Measurements from ENCODE around the gene UFM1. TPM values are rescaled to one million over a fixed set of nuclear protein-coding genes. Genes with fewer than 3 reads are reported as not detected.
"Not testable (repeated sequence)": the region's sequence is repeated elsewhere in the genome, so short reads cannot be mapped to it uniquely, and the experiment has no call there.

The UFM1 gene
- total RNA-seq, 4 donors from 2014 or later = 55.7 to 66.1 (median 60.9) TPM

DNA sequence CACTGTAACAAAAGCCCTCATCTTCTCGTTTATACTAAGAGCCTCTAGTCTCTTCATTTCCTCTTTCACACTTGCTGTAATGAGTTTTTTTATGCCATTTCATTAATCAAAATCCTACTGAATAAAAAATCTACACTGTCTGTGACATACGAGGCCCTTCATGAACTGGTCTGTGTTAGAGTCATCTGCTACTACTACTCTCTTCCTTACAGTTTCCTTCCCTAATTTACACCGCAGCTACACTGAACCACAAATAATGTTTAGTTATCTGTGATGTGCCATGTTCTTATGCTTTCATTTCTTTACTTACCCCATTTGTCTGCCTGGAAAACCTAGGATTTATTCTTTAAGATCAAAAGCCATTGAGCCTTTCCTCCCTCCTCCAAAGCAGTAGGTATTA is 16.0 kb downstream of the UFM1 start:
- DNase-seq (ENCODE audit: low spot score) = no peak
- ATAC-seq (ENCODE audit: low FRiP score) = no peak
- TF ChIP-seq, protein P1, sequence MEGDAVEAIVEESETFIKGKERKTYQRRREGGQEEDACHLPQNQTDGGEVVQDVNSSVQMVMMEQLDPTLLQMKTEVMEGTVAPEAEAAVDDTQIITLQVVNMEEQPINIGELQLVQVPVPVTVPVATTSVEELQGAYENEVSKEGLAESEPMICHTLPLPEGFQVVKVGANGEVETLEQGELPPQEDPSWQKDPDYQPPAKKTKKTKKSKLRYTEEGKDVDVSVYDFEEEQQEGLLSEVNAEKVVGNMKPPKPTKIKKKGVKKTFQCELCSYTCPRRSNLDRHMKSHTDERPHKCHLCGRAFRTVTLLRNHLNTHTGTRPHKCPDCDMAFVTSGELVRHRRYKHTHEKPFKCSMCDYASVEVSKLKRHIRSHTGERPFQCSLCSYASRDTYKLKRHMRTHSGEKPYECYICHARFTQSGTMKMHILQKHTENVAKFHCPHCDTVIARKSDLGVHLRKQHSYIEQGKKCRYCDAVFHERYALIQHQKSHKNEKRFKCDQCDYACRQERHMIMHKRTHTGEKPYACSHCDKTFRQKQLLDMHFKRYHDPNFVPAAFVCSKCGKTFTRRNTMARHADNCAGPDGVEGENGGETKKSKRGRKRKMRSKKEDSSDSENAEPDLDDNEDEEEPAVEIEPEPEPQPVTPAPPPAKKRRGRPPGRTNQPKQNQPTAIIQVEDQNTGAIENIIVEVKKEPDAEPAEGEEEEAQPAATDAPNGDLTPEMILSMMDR (IDR thresholded peaks at IDR 0.05) = no peak

DNA sequence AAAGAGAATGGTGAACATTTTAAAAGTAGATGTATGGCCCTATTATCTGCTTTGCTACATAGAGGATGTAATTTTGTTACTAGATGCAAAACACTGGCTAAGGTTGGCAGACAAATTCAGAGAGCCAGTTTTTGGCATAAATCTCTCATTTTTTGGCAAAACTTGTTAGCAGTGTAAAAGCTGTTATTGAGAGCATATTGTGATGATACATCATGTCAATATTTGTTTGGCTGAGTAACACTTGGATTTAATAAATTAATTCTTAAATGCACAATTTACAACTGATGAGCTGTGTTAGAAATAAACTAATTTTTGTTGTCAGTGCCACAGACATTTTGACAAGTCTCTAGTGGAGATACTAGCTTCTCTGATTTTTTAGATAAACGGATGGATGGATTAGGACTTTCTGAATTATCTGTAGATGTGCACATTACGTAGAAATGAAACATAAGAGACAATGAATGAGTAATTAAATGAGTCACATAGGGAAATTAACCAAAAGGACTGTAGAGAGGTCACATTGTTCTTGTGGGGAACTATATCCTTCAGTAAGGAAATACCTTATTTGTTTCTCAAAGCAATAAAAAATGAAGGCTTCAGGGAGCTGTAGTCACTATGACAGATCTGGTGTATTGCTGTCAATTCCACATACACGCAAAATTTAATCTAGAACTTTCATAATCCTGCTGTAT is 17.4 kb downstream of the UFM1 start:
- no peak for DNase-seq (ENCODE audit: low spot score)
- ATAC-seq (ENCODE audit: low FRiP score) = no peak
- TF ChIP-seq, protein P1 (IDR thresholded peaks at IDR 0.05) = no peak

DNA sequence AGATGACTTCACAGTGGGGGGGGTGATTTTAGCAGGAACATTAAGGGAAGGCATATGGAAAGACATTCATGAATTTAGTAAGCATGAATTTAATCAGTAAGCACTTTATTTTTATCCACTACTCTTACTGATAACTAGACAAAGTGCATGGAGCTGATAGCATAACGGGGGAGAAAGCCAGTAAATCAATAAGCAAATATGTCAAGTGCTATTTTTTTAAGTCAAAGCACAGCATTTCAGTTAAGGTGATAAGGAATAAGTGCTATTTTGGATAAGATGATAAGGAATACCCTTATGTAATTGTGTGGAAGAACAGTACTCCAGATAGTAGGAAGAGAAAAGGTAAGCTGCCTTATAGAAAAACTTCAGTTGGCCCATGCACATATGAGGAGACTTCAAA is 19.4 kb downstream of the UFM1 start:
- no peak for ATAC-seq (ENCODE audit: low FRiP score)

DNA sequence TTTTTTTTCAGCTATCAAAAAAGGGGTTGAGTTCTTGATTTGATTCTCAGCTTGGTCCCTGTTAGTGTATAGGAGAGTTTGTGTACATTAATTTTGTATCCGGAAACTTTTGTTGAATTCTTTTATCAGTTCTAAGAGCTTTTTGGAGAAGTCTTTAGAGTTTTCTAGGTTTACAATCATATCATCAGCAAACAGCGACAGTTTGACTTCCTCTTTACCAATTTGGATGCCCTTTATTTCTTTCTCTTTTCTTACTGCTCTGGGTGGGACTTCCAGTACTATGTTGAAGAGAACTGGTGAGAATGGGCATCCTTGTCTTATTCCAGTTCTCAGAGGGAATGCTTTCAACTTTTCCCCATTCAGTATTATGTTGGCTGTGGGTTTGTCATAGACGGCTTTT is 20.4 kb downstream of the UFM1 start:
- not testable (repeated sequence) for ATAC-seq (ENCODE audit: low FRiP score); DNase-seq (ENCODE audit: low spot score)

More for the DNA sequence above, 19.4 kb downstream of the UFM1 start:
- no peak for DNase-seq (ENCODE audit: low spot score)
- TF ChIP-seq, protein P1 (IDR thresholded peaks at IDR 0.05) = no peak

DNA sequence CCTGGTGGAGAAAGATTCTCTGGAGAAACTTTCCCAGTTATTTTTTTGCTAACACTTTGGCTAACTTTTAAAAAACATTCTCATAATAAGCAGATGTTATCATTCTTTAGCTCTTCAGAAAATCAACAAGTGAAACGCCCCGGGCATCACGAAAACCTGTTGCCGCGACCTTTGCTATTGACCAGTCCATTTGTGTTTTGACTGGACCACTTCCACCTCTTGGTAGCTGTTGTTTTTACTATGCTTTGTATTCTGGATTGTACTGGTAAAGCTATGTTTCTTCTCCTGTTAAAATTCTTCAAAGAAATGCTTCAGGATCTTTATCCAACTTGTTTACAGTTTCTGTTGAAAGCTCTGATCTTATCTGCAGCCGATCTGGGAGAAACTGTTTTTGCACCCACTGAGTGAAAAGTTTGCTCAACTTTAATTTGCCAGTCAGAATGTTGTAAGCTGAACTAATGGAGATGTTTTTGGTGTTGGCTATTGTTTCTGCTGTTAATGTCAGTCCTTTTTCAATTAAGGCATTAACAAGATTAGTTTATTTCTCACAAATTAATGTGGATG is 23.3 kb downstream of the UFM1 start:
- DNase-seq (ENCODE audit: low spot score) (no peak), ATAC-seq (ENCODE audit: low FRiP score) (no peak)

DNA sequence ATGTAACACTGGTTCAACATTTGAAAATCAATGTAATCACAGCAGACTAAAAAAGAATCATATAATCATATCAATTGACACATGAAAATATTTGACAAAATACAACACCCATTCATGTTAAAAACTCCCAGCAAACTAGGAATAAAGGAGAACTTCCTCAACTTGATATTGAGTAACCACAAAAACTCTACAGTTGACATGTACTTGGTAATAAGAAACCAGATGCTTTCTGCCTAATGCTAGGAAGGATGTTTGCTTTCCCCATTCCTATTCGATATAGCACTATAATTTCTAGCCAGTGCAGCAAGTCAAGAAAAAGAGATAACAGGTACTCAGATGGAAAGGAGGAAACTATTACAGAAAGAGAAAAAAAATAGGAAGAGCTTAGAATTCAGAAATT is 26.9 kb downstream of the UFM1 start:
- TF ChIP-seq, protein P1 (IDR thresholded peaks at IDR 0.05) = no peak
- DNase-seq (ENCODE audit: low spot score) (no peak), ATAC-seq (ENCODE audit: low FRiP score) (no peak)

More for the DNA sequence above, 23.3 kb downstream of the UFM1 start:
- TF ChIP-seq, protein P1 (IDR thresholded peaks at IDR 0.05) = no peak

DNA sequence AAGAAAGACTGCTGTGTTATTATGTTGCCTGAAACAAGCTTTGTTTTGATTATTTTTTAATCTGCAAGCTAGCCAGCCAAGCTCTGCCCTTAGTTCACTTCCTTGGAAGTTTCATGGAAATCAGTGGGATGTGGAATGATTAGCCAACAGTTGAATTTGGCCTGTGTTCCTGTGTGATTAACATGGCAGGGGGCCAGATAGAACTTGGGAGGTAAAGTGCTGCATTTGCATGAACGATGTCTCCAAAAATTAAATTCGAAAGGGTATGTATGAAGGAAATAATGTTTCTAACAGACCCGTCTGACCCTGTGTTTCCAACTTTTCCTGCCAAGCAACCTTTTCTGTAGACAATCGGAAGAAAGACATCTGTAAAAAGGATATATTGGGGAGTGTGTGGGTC is 32.2 kb downstream of the UFM1 start:
- ATAC-seq (ENCODE audit: low FRiP score) = no peak
- TF ChIP-seq, protein P1 (IDR thresholded peaks at IDR 0.05) = no peak
- DNase-seq (ENCODE audit: low spot score) = no peak
